K562 (cell line): ENCODE results near the gene DPP8.

Source experiments
- CTCF ChIP-seq, 3 experiments: IDR thresholded peaks in 2 of 3; conservative IDR thresholded peaks in 1 of 3; 2 replicates each; pipeline ENCODE4 v1.5.1; 2011 to 2012; ENCODE audit warnings: low read length in 3 of 3, mild to moderate bottlenecking in 3 of 3, control low read depth in 2 of 3, improper control_type of control experiment in 1 of 3, inconsistent platforms in 1 of 3, low read depth in 1 of 3, mixed read lengths in 1 of 3, moderate library complexity in 1 of 3; ENCODE audit not compliant: insufficient read depth in 2 of 3
- GABPA ChIP-seq: fragments of 200-800 bp; sonication (Bioruptor generic); conservative IDR thresholded peaks from 2 replicates; pipeline ENCODE4 v1.6.1; 2016; ENCODE audit warnings: low read depth, missing genetic modification characterization, missing compliant biosample characterization
- MAFG ChIP-seq: fragments of 450-650 bp; conservative IDR thresholded peaks from 2 replicates; pipeline ENCODE4 v1.6.1; 2016; ENCODE audit warnings: missing genetic modification characterization, missing compliant biosample characterization
- RBBP5 ChIP-seq: fragments of 200-600 bp; sonication (generic); IDR thresholded peaks from 2 replicates; pipeline ENCODE4 v1.6.1; 2012; ENCODE audit warnings: borderline replicate concordance, mild to moderate bottlenecking, low read length, control low read depth, inconsistent platforms; ENCODE audit not compliant: insufficient read depth, poor library complexity, severe bottlenecking
- RFX1 ChIP-seq: fragments of 450-650 bp; IDR thresholded peaks from 2 replicates; pipeline ENCODE4 v1.6.1; 2016; ENCODE audit warnings: mild to moderate bottlenecking, moderate library complexity
- SAP30 ChIP-seq: fragments of 200-600 bp; sonication (generic); IDR thresholded peaks from 2 replicates; pipeline ENCODE4 v1.6.1; 2012; ENCODE audit warnings: borderline replicate concordance, low read depth, mild to moderate bottlenecking, moderate library complexity, low read length, control low read depth, inconsistent platforms; ENCODE audit not compliant: insufficient read depth, poor library complexity, severe bottlenecking
- SRF ChIP-seq, 2 experiments: fragments of 250-450, 450-650 bp in 1 of 2; sonication (Bioruptor Pico) in 1 of 2; sonication (generic) in 1 of 2; formaldehyde crosslinking; IDR thresholded peaks; 2 replicates each; pipeline versions ENCODE4 v1.5.0 to v1.5.1; 2020 to 2022; ENCODE audit warnings: mild to moderate bottlenecking in 1 of 2, missing genetic modification reagents in 1 of 2
- TEAD4 ChIP-seq, 2 experiments: sonication (generic) in 1 of 2; formaldehyde crosslinking in 1 of 2; IDR thresholded peaks; 2 replicates each; pipeline versions ENCODE4 v1.6.1 to v1.8.0; 2012 to 2022; ENCODE audit warnings: borderline replicate concordance in 1 of 2, inconsistent platforms in 1 of 2, low read length in 1 of 2, mild to moderate bottlenecking in 1 of 2, missing genetic modification reagents in 1 of 2
- ZBTB1 ChIP-seq: sonication (generic); formaldehyde crosslinking; IDR thresholded peaks from 2 replicates; pipeline ENCODE4 v1.8.1; 2023; ENCODE audit warnings: missing genetic modification reagents, low read depth, mild to moderate bottlenecking, borderline replicate concordance
- TF ChIP-seq, protein P1 (sequence below), 3 experiments: fragments of 200-800 bp in 1 of 3; fragments of 250-450 bp in 1 of 3; fragments of 450-650 bp in 1 of 3; sonication (Bioruptor Pico) in 1 of 3; sonication (Bioruptor generic) in 1 of 3; formaldehyde crosslinking in 1 of 3; IDR thresholded peaks; 2 replicates each; pipeline versions ENCODE4 v1.6.1 to v1.8.0; 2016 to 2022; ENCODE audit warnings: mild to moderate bottlenecking in 2 of 3, missing genetic modification characterization in 2 of 3, missing compliant biosample characterization in 1 of 3, moderate library complexity in 1 of 3
- TF ChIP-seq, protein P2 (sequence below): sonication (generic); formaldehyde crosslinking; IDR thresholded peaks from 2 replicates; pipeline ENCODE4 v1.8.1; 2023; ENCODE audit warnings: mild to moderate bottlenecking, missing genetic modification reagents

DNA sequence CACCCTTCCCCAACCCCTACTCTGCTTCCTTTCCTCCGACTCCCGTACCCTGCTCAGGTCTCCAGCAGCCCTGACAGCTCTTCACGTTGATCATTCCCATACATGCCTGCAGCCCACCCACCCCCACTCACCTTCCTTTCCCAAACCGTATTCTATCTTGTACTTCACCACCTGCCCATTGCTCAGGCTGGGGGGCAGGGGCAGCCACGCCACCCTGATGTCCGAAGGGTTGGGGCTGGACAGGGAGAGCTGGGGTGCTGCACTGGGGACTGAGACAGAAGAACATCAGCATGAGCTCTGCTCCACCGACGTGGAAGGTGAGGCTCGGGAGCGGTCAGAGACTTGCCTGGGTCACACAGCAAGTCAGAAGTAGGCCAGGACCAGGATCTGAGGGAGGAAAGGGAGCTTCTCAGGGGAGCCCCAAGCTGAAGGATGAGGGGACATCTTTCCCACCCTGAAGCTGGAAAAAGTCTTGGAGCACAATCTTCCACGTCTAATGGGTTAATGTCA is 123.2 kb downstream of the DPP8 start:
- TF ChIP-seq RFX1 (no peak), MAFG (tag) (no peak), SRF (CRISPR knock-in tag; IDR thresholded peaks at IDR 0.05) (no peak), RBBP5 (no peak), TEAD4 (IDR thresholded peaks at IDR 0.05; ENCODE audit: low read length) (no peak), TEAD4 (CRISPR knock-in tag; IDR thresholded peaks at IDR 0.05; ENCODE audit: borderline replicate concordance) (no peak), CTCF (IDR thresholded peaks at IDR 0.05 in 2 of 3, conservative IDR thresholded peaks at IDR 0.05 in 1 of 3; ENCODE audit: insufficient read depth in 2 of 3, low read depth in 1 of 3, low read length in 3 of 3) (no peak), SAP30 (no peak), GABPA (tag) (no peak), ZBTB1 (CRISPR knock-in tag) (no peak)
- TF ChIP-seq, protein P1, sequence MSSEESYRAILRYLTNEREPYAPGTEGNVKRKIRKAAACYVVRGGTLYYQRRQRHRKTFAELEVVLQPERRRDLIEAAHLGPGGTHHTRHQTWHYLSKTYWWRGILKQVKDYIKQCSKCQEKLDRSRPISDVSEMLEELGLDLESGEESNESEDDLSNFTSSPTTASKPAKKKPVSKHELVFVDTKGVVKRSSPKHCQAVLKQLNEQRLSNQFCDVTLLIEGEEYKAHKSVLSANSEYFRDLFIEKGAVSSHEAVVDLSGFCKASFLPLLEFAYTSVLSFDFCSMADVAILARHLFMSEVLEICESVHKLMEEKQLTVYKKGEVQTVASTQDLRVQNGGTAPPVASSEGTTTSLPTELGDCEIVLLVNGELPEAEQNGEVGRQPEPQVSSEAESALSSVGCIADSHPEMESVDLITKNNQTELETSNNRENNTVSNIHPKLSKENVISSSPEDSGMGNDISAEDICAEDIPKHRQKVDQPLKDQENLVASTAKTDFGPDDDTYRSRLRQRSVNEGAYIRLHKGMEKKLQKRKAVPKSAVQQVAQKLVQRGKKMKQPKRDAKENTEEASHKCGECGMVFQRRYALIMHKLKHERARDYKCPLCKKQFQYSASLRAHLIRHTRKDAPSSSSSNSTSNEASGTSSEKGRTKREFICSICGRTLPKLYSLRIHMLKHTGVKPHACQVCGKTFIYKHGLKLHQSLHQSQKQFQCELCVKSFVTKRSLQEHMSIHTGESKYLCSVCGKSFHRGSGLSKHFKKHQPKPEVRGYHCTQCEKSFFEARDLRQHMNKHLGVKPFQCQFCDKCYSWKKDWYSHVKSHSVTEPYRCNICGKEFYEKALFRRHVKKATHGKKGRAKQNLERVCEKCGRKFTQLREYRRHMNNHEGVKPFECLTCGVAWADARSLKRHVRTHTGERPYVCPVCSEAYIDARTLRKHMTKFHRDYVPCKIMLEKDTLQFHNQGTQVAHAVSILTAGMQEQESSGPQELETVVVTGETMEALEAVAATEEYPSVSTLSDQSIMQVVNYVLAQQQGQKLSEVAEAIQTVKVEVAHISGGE (CRISPR knock-in tag; IDR thresholded peaks at IDR 0.05) = no peak
- TF ChIP-seq, protein P2, sequence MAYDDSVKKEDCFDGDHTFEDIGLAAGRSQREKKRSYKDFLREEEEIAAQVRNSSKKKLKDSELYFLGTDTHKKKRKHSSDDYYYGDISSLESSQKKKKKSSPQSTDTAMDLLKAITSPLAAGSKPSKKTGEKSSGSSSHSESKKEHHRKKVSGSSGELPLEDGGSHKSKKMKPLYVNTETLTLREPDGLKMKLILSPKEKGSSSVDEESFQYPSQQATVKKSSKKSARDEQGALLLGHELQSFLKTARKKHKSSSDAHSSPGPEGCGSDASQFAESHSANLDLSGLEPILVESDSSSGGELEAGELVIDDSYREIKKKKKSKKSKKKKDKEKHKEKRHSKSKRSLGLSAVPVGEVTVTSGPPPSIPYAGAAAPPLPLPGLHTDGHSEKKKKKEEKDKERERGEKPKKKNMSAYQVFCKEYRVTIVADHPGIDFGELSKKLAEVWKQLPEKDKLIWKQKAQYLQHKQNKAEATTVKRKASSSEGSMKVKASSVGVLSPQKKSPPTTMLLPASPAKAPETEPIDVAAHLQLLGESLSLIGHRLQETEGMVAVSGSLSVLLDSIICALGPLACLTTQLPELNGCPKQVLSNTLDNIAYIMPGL (CRISPR knock-in tag) = no peak
